Panc1 (cell line): ENCODE data around the gene SNIP1. TPM values are rescaled to one million over a fixed set of nuclear protein-coding genes. Genes with fewer than 3 reads are reported as not detected.
"Not testable (repeated sequence)": the region's sequence is repeated elsewhere in the genome, so short reads cannot be mapped to it uniquely, and the experiment has no call there.

Source experiments
- ATAC-seq: fragments of 200-7000 bp; cut with Tn5 transposase; 2 replicates; pipeline ENCODE4 v1.9.1; 2020; ENCODE audit warnings: mild to moderate bottlenecking, moderate library complexity
- BruUV-seq: library from RNA; stranded (reverse); fragments of 400-500 nt; replicated peaks from 2 replicates; lab custom pipeline; 2021; lab: Mats Ljungman, UMichigan
- CTCF ChIA-PET: fragments of 300-600 bp; sonication (Branson Sonifier 250); formaldehyde crosslinking; loops from one replicate; lab custom pipeline; 2022; ENCODE audit warnings: antibody characterized with exemption; lab: Charles Lee
- POLR2A ChIA-PET: fragments of 300-600 bp; sonication (Branson Sonifier 250); formaldehyde crosslinking; loops from one replicate; lab custom pipeline; 2022; ENCODE audit warnings: antibody characterized with exemption; lab: Charles Lee
- DNase-seq: peaks from one replicate; pipeline ENCODE4 v3.0.0-alpha.2; 2010; ENCODE audit warnings: low read depth, low spot score
- H3K27ac ChIP-seq: 2 replicates; pipeline ENCODE4 v1.5.1; 2011; ENCODE audit warnings: mild to moderate bottlenecking, low read length, inconsistent platforms
- H3K27me3 ChIP-seq: fragments of 200-500 bp; sonication (Bioruptor generic); 2 replicates; pipeline ENCODE4 v1.6.0; 2014; ENCODE audit warnings: low read length, inconsistent platforms; ENCODE audit not compliant: control insufficient read depth, insufficient read depth
- H3K36me3 ChIP-seq: fragments of 200-500 bp; sonication (Bioruptor generic); 2 replicates; pipeline ENCODE4 v1.5.1; 2014; ENCODE audit warnings: inconsistent platforms, mild to moderate bottlenecking, low read length, moderate library complexity; ENCODE audit not compliant: control insufficient read depth, insufficient read depth
- H3K4me1 ChIP-seq: 2 replicates; pipeline ENCODE4 v1.5.1; 2011; ENCODE audit warnings: inconsistent platforms, mild to moderate bottlenecking, low read length, moderate library complexity; ENCODE audit not compliant: control insufficient read depth, insufficient read depth
- H3K4me3 ChIP-seq, 2 experiments: 2 replicates each; pipeline ENCODE4 v1.5.1; 2011 to 2012; ENCODE audit warnings: low read depth in 2 of 2, low read length in 2 of 2, mild to moderate bottlenecking in 2 of 2, inconsistent platforms in 1 of 2, moderate library complexity in 1 of 2
- H3K9me3 ChIP-seq: fragments of 200-500 bp; sonication (Bioruptor generic); 2 replicates; pipeline ENCODE4 v1.5.1; 2014; ENCODE audit warnings: low read depth, mild to moderate bottlenecking, inconsistent platforms, low read length, moderate library complexity; ENCODE audit not compliant: control insufficient read depth, insufficient read depth
- SIN3A ChIP-seq: IDR thresholded peaks from 2 replicates; pipeline ENCODE4 v1.6.1; 2012; ENCODE audit warnings: low read depth, mild to moderate bottlenecking, low read length, moderate library complexity, borderline replicate concordance; ENCODE audit not compliant: insufficient read depth
- TCF7L2 ChIP-seq: IDR thresholded peaks from 2 replicates; pipeline ENCODE4 v1.6.1; 2011; ENCODE audit warnings: mild to moderate bottlenecking, low read depth, low read length, inconsistent platforms
- in situ Hi-C: cut with HindIII; loops from 2 replicates; pipeline ENCODE4 v1.10.0; 2016; ENCODE audit warnings: low sequenced_read_pairs, low pct_unique_long_range_greater_than_20kb
- intact Hi-C: fragments of 100-400 bp; cut with micrococcal nuclease; formaldehyde crosslinking; loops from one replicate; pipeline ENCODE4 v1.10.0; 2022; ENCODE audit not compliant: unreplicated experiment
- total RNA-seq: library from RNA; stranded (reverse); gene quantifications from one replicate; pipeline ENCODE4 v1.2.1, GENCODE V29; 2021; ENCODE audit not compliant: unreplicated experiment

SNIP1 gene
- total RNA-seq, 1 experiment from 2014 or later: 21.4 TPM

GRCh38 chr1:37533317-37534093 lies 20.6 kb downstream of the SNIP1 start:
- BruUV-seq: no TSS peak
- H3K36me3 ChIP-seq: peaks cover 4% of the 10 kb centered on the region
- peaks cover 5% of the 10 kb centered on the region for H3K4me1 ChIP-seq
- no peak for ATAC-seq
- in situ Hi-C loops: no loop called here
- no peak for TF ChIP-seq TCF7L2
- no peak overlapping the region for H3K4me3 ChIP-seq
- CTCF ChIA-PET: interaction anchor here (0.5 to 0.6 kb wide), 2 partner anchors 19 to 30 kb away, joined by 5 read pairs; partner anchors contain the start of gene MEAF6
- peak overlapping the region; percentile 34; the same call in 1 of the 2 replicates for H3K27ac ChIP-seq
- intact Hi-C loops: no loop called here
- H3K27me3 ChIP-seq: no peaks in the 10 kb centered on the region
- POLR2A ChIA-PET: interaction anchor here (0.5 to 0.6 kb wide), 3 partner anchors 15 to 47 kb away, joined by 3 to 9 read pairs (median 5); no protein-coding TSS in a partner anchor
- DNase-seq: no peak
- no peaks in the 10 kb centered on the region for H3K9me3 ChIP-seq

DNA sequence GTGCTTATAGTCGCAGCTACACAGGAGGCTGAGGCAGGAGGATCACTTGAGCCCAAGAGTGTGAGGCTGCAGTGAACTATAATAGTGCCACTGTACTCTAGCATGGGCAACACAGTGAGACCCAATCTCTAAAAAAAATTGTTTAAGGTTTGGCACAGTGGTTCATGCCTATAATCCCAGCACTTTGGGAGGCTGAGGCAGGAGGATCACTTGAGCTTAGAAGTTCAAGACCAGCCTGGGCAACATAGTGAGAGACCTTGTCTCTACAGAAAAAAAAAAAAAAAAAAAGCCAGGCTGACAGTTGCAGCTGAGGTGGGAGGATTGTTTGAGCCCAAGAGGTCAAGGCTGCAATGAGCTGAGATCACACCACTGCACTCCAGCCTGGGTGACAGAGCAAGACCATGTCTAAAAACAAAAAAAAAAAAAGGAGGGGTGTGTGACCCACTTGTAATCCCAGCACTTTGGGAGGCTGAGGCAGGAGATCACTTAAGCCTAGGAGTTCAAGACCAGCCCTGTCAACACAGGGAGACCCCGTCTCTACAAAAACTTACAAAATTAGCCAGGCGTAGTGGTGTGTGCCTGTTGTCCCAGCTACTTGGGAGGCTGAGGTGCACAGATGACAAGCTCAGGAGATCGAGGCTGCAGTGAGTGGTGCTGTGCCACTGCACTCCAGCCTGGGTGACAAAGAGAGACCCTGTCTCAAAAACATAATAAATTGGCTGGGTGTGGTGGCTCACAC lies 21.5 kb downstream of the SNIP1 start:
- ChIA-PET CTCF (interaction anchor here (0.6 kb wide), 1 partner anchor 662 kb away, joined by 9 read pairs; no protein-coding TSS in a partner anchor), POLR2A (interaction anchor here (0.6 kb wide), 1 partner anchor 21 kb away, joined by 5 read pairs; no protein-coding TSS in a partner anchor)
- ATAC-seq, DNase-seq, H3K4me1 ChIP-seq, H3K27ac ChIP-seq, intact Hi-C loops, H3K36me3 ChIP-seq, in situ Hi-C loops, H3K4me3 ChIP-seq, H3K27me3 ChIP-seq, H3K9me3 ChIP-seq, BruUV-seq: not testable (repeated sequence)

GRCh38 chr1:37529888-37530287 lies 24.2 kb downstream of the SNIP1 start:
- POLR2A ChIA-PET: interaction anchor here (0.7 kb wide), 1 partner anchor 82 kb away, joined by 9 read pairs; no protein-coding TSS in a partner anchor
- in situ Hi-C loops, ATAC-seq, BruUV-seq, DNase-seq, intact Hi-C loops, H3K36me3 ChIP-seq, H3K4me1 ChIP-seq, CTCF ChIA-PET, H3K9me3 ChIP-seq, H3K27ac ChIP-seq, H3K27me3 ChIP-seq, H3K4me3 ChIP-seq: not testable (repeated sequence)

GRCh38 chr1:37519613-37520012 lies 34.5 kb downstream of the SNIP1 start:
- DNase-seq (no peak), ATAC-seq (no peak)
- CTCF ChIA-PET: interaction anchor here (0.6 kb wide), 1 partner anchor 12 kb away, joined by 4 read pairs; no protein-coding TSS in a partner anchor
- no peaks in the 10 kb centered on the region for H3K9me3 ChIP-seq
- BruUV-seq: no TSS peak
- H3K27me3 ChIP-seq: no peaks in the 10 kb centered on the region
- no peaks in the 10 kb centered on the region for H3K36me3 ChIP-seq
- intact Hi-C loops: no loop called here
- no peak overlapping the region for H3K4me3 ChIP-seq
- POLR2A ChIA-PET: no interaction called here
- in situ Hi-C loops: no loop called here
- no peak for TF ChIP-seq SIN3A
- H3K4me1 ChIP-seq: peaks cover 6% of the 10 kb centered on the region
- no peak overlapping the region for H3K27ac ChIP-seq

GRCh38 chr1:37518929-37519328 lies 35.2 kb downstream of the SNIP1 start:
- H3K4me1 ChIP-seq, H3K27me3 ChIP-seq, H3K36me3 ChIP-seq, CTCF ChIA-PET, BruUV-seq, ATAC-seq, H3K9me3 ChIP-seq, in situ Hi-C loops, DNase-seq, H3K4me3 ChIP-seq, H3K27ac ChIP-seq, intact Hi-C loops: not testable (repeated sequence)
- POLR2A ChIA-PET: interaction anchor here (0.8 kb wide), 1 partner anchor 15 kb away, joined by 3 read pairs; no protein-coding TSS in a partner anchor

DNA sequence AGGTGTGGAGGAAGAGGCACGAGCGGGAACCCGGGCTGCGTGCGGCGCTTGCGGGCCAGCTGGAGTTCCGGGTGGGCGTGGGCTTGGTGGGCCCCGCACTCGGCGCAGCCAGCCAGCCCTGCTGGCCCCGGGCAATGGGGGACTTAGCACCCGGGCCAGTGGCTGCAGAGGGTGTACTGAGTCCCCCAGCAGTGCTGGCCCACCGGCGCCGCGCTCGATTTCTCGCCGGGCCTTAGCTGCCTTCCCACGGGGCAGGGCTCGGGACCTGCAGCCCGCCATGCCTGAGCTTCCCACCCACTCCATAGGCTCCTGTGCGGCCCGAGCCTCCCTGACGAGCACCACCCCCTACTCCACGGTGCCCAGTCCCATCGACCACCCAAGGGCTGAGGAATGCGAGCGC lies 35.9 kb downstream of the SNIP1 start:
- H3K4me3 ChIP-seq, CTCF ChIA-PET, BruUV-seq, H3K36me3 ChIP-seq, in situ Hi-C loops, ATAC-seq, POLR2A ChIA-PET, H3K9me3 ChIP-seq, H3K27ac ChIP-seq, intact Hi-C loops, DNase-seq, H3K27me3 ChIP-seq: not testable (repeated sequence)
- peaks cover 11% of the 10 kb centered on the region for H3K4me1 ChIP-seq
